C4-2B (cell line): ENCODE results near the gene FAM83G.
"Not testable (repeated sequence)": the region's sequence is repeated elsewhere in the genome, so short reads cannot be mapped to it uniquely, and the experiment has no call there.

ENCODE experiments used
- CTCF ChIP-seq: fragments of 450-650 bp; conservative IDR thresholded peaks from 2 replicates; pipeline ENCODE4 v1.5.1; 2017; ENCODE audit warnings: mild to moderate bottlenecking
- ZFX ChIP-seq: fragments of 450-650 bp; IDR thresholded peaks from 2 replicates; pipeline ENCODE4 v1.6.1; 2017

- not testable (repeated sequence) for TF ChIP-seq CTCF, ZFX
Observed at GRCh38 chr17:19030771-19031449, 26.3 kb upstream of the FAM83G start.
